Prostate gland (tissue), 2 donors: ENCODE data around the gene SOWAHB.
"Not testable (repeated sequence)": the region's sequence is repeated elsewhere in the genome, so short reads cannot be mapped to it uniquely, and the experiment has no call there.

Experiments used
- POLR2A ChIP-seq: fragments of 450-650 bp; IDR thresholded peaks from one replicate; pipeline ENCODE4 v1.6.1; 2016; ENCODE audit warnings: antibody characterized with exemption, mild to moderate bottlenecking
- POLR2AphosphoS5 ChIP-seq: sonication (generic); formaldehyde crosslinking; IDR thresholded peaks from one replicate; pipeline ENCODE4 v1.6.1; 2017; ENCODE audit warnings: antibody characterized with exemption
- TF ChIP-seq, protein P1 (sequence below), 4 experiments: fragments of 200-600 bp in 2 of 4; fragments of 450-650 bp in 2 of 4; sonication (generic) in 2 of 4; IDR thresholded peaks; 1 replicate in 3 of 4; 2 replicates in 1 of 4; pipeline ENCODE4 v1.5.1; 2016 to 2019; ENCODE audit warnings: antibody characterized with exemption in 4 of 4, mild to moderate bottlenecking in 2 of 4, moderate library complexity in 2 of 4

GRCh38 chr4:76878641-76879165 lies 19.2 kb downstream of the SOWAHB start:
- TF ChIP-seq, protein P1, sequence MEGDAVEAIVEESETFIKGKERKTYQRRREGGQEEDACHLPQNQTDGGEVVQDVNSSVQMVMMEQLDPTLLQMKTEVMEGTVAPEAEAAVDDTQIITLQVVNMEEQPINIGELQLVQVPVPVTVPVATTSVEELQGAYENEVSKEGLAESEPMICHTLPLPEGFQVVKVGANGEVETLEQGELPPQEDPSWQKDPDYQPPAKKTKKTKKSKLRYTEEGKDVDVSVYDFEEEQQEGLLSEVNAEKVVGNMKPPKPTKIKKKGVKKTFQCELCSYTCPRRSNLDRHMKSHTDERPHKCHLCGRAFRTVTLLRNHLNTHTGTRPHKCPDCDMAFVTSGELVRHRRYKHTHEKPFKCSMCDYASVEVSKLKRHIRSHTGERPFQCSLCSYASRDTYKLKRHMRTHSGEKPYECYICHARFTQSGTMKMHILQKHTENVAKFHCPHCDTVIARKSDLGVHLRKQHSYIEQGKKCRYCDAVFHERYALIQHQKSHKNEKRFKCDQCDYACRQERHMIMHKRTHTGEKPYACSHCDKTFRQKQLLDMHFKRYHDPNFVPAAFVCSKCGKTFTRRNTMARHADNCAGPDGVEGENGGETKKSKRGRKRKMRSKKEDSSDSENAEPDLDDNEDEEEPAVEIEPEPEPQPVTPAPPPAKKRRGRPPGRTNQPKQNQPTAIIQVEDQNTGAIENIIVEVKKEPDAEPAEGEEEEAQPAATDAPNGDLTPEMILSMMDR (IDR thresholded peaks at IDR 0.05) = not testable (repeated sequence)
- not testable (repeated sequence) for TF ChIP-seq POLR2AphosphoS5, POLR2A
